Transverse colon (tissue), 4 donors: ENCODE measurements around the gene LGALS7.
"Not testable (repeated sequence)": the region's sequence is repeated elsewhere in the genome, so short reads cannot be mapped to it uniquely, and the experiment has no call there.

Experiments
- CTCF ChIP-seq, 5 experiments: fragments of 200-600 bp in 3 of 5; fragments of 450-650 bp in 2 of 5; sonication (generic) in 3 of 5; IDR thresholded peaks; 1 replicate in 2 of 5; 2 replicates in 3 of 5; pipeline ENCODE4 v1.5.1; 2016 to 2017; ENCODE audit warnings: antibody characterized with exemption in 5 of 5, inconsistent platforms in 3 of 5, mild to moderate bottlenecking in 2 of 5, moderate library complexity in 1 of 5
- POLR2A ChIP-seq: fragments of 450-650 bp; IDR thresholded peaks from one replicate; pipeline ENCODE4 v1.6.1; 2016; ENCODE audit warnings: antibody characterized with exemption, mild to moderate bottlenecking, moderate library complexity
- POLR2AphosphoS5 ChIP-seq, 3 donors: sonication (generic); formaldehyde crosslinking; IDR thresholded peaks; one replicate each; pipeline ENCODE4 v1.6.1; 2016; ENCODE audit warnings: antibody characterized with exemption in 3 of 3

DNA sequence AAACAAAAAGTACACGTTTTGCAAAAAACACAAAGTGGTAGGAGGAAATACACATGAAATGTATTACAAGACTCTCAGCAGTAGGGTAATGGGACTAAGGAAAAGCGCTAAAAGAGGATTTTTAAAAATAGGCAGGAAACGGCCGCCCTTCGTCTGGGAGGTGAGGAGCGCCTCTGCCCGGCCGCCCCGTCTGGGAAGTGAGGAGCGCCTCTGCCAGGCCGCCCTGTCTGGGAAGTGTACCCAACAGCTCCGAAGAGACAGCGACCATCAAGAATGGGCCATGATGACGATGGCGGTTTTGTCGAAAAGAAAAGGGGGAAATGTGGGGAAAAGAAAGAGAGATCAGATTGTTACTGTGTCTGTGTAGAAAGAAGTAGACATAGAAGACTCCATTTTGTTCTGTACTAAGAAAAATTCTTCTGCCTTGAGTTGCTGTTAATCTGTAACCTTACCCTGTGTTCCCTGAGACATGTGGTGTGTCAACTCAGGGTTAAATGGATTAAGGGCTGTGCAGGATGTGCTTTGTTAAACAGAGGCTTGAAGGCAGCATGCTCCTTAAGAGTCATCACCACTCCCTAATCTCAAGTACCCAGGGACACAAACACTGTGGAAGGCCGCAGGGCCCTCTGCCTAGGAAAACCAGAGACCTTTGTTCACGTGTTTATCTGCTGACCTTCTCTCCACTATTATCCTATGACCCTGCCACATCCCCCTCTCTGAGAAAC lies 34.2 kb upstream of the LGALS7 start:
- TF ChIP-seq CTCF (IDR thresholded peaks at IDR 0.05); POLR2A: not testable (repeated sequence)
- TF ChIP-seq POLR2AphosphoS5 (IDR thresholded peaks at IDR 0.05) = peak in 1 of 3 donors; percentile 58
